ENCODE results near the gene IKBKE. TPM values are rescaled to one million over a fixed set of nuclear protein-coding genes. Genes with fewer than 3 reads are reported as not detected.

IKBKE gene
- 36.0 and 45.4 TPM in 2 replicates for total RNA-seq (2014; rRNA removed; shearing (Covaris generic); ENCODE audit: low replicate concordance)

DNA sequence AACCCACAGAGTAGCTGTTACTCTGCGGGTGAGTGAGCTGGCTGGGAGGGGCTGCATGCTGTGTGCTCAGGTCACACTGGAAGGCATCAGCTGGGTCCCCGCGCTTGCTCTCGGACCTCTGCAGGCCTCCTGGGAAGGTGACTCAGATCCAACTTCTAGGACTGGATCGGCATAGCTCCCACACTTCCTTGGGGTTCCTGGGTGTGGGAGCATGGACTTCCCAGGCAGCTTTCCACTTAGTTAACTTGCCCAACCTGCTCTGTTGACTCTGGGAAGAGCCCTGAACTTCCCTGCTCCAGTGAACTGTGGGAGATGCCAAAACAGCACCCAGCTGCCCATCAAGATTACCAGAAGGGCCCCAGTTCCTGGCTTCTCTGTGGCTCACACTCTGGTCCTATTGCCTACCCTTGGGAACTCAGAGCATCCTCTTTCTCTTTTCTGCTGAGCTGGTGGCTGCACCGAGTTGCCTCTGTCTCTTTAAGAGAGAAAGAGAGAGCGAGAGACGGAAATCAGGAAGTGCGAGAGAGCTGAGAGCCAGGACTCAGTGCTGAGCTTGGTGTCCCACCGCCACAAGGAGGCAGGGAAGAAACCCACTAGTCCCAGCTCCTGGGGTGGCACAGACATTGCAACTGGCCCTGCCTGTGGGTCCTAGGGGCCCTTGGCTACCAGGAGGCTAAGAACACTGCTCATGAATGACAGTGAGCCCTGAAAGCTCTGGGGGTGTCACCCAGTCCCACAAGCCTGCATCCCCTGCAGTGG is at the start of gene IKBKE:
IKBKE (plus strand) TSS at position 544 of the 759 bp plus-strand sequence. CDS start 2,752 bp downstream, outside the sequence.
- peak within 1 kb of the TSS; percentile 98 for H3K27ac ChIP-seq (ENCODE audit: low read length)
- peak within 1 kb of the TSS; percentile 2; the same call in 1 of the 2 replicates for H2AFZ ChIP-seq (ENCODE audit: low read length)
- peak within 1 kb of the TSS; percentile 81 for H3K4me2 ChIP-seq (ENCODE audit: low read depth, low read length, poor library complexity, severe bottlenecking)
- no peaks in the 10 kb centered on the region for H3K9me3 ChIP-seq (ENCODE audit: low read length)
- DNase-seq = peak; percentile 92
- peaks cover 34% of the 10 kb centered on the region for H3K79me2 ChIP-seq (ENCODE audit: low read length)
- H3K4me3 ChIP-seq (ENCODE audit: low read length) = peak within 1 kb of the TSS; percentile 94
- H3K9ac ChIP-seq (ENCODE audit: low read length) = peak within 1 kb of the TSS; percentile 98
- H3K27me3 ChIP-seq (ENCODE audit: low read length) = no peaks in the 10 kb centered on the region
- H3K36me3 ChIP-seq (ENCODE audit: insufficient read depth, low read length) = peaks cover 9% of the 10 kb centered on the region
- H4K20me1 ChIP-seq (ENCODE audit: insufficient read depth, low read depth, low read length) = no peaks in the 10 kb centered on the region
- peaks cover 76% of the 10 kb centered on the region for H3K4me1 ChIP-seq (ENCODE audit: low read length)
- no peaks in the 10 kb centered on the region for H3K9me2 ChIP-seq (replicated peaks; ENCODE audit: insufficient read depth, low read length)

DNA sequence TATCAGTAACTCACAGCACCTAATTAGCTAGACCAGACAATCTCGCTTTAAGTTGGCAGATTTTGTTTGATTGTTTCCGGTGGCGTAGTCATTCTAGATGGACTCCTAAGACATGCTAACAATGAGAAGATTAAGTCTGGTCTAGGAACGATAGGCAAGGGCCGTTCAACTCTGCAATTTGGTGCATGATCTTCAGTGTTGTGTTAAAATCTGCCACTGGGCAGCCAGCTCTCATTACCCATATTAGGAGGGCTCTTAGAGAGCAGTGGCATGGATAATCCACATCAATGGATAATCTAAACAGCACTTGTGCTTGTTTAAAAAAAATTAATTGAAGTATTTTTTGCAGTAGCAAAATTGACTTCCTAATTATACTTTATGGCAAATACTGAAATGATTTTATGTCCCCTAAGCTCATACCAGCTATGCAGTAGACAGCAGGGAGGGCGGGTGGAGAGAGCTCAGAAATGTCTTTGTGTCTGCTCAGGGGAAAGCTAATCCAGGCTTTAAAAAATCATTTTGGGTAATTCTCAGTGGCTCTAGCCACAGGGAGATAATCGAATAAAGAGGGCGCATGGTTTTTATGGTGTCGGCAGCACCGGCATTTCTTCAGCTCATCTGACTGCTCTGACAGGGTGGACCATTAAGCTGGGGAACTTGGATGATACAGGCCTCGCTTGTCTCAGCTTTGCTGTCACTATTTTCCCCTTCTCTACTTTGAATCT is 48.5 kb upstream of the IKBKE start:
- Histone ChIP-seq H3K4me3 (ENCODE audit: low read length) (no peak overlapping the region), H3K79me2 (ENCODE audit: low read length) (no peaks in the 10 kb centered on the region), H3K36me3 (ENCODE audit: insufficient read depth, low read length) (peaks cover 34% of the 10 kb centered on the region; the same call in 1 of the 2 replicates), H3K27ac (ENCODE audit: low read length) (no peak overlapping the region), H2AFZ (ENCODE audit: low read length) (no peak overlapping the region), H3K9ac (ENCODE audit: low read length) (no peak overlapping the region), H3K9me3 (ENCODE audit: low read length) (no peaks in the 10 kb centered on the region), H3K9me2 (replicated peaks; ENCODE audit: insufficient read depth, low read length) (no peaks in the 10 kb centered on the region), H3K4me2 (ENCODE audit: low read depth, low read length, poor library complexity, severe bottlenecking) (no peak overlapping the region), H3K27me3 (ENCODE audit: low read length) (no peaks in the 10 kb centered on the region), H4K20me1 (ENCODE audit: insufficient read depth, low read depth, low read length) (no peaks in the 10 kb centered on the region), H3K4me1 (ENCODE audit: low read length) (no peaks in the 10 kb centered on the region)
- no peak for DNase-seq

DNA sequence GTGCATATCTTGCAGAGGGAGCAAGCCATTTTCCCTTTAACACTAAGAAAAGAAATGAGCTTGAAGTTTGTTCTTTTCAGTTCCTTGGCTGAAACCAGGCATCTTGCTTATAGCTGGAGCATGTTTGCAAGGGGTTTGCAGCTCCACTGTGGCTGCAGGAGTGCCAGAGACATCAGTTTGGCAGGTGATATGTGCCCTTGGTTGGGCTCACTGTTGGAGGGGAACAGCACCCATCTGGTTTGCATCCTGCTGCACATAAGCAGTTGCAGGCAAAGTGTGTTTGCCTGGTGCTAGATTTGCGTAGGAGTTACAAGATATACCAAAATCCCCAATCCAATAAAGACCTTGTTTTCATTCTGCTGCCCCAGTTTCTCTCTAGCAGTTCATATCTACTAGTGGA is 47.8 kb upstream of the IKBKE start:
- Histone ChIP-seq H2AFZ (ENCODE audit: low read length) (no peak overlapping the region), H3K79me2 (ENCODE audit: low read length) (no peaks in the 10 kb centered on the region), H3K4me3 (ENCODE audit: low read length) (no peak overlapping the region), H3K36me3 (ENCODE audit: insufficient read depth, low read length) (peaks cover 34% of the 10 kb centered on the region; the same call in 1 of the 2 replicates), H3K9me3 (ENCODE audit: low read length) (no peaks in the 10 kb centered on the region), H3K27ac (ENCODE audit: low read length) (no peak overlapping the region), H3K4me2 (ENCODE audit: low read depth, low read length, poor library complexity, severe bottlenecking) (no peak overlapping the region), H4K20me1 (ENCODE audit: insufficient read depth, low read depth, low read length) (no peaks in the 10 kb centered on the region), H3K27me3 (ENCODE audit: low read length) (no peaks in the 10 kb centered on the region), H3K4me1 (ENCODE audit: low read length) (no peaks in the 10 kb centered on the region), H3K9ac (ENCODE audit: low read length) (no peak overlapping the region), H3K9me2 (replicated peaks; ENCODE audit: insufficient read depth, low read length) (no peaks in the 10 kb centered on the region)
- no peak for DNase-seq

DNA sequence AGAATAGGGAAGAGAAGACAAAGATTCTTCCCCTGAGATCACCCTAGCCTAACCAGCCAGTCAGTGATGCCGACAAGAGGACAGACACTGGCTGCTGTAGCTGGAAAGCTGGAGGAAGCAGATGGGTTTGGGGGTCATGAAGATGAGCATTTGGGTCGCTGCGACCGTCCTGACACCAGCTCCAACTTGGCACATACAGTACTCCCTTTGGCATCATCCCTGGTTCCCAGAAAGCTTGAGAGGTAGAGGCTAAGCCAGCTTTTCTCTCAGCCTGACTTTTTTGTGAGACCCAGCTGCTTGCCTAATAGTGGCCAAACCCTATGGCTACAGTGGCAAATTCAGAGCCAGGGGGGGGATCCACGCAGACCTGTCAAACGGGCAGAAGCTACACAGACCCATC is 43.0 kb upstream of the IKBKE start:
- no peaks in the 10 kb centered on the region for H3K9me2 ChIP-seq (replicated peaks; ENCODE audit: insufficient read depth, low read length)
- H3K4me3 ChIP-seq (ENCODE audit: low read length) = no peak overlapping the region
- H3K79me2 ChIP-seq (ENCODE audit: low read length) = no peaks in the 10 kb centered on the region
- no peak for DNase-seq
- H3K27me3 ChIP-seq (ENCODE audit: low read length) = no peaks in the 10 kb centered on the region
- no peak overlapping the region for H3K4me2 ChIP-seq (ENCODE audit: low read depth, low read length, poor library complexity, severe bottlenecking)
- no peak overlapping the region for H2AFZ ChIP-seq (ENCODE audit: low read length)
- no peak overlapping the region for H3K27ac ChIP-seq (ENCODE audit: low read length)
- no peak overlapping the region for H3K9ac ChIP-seq (ENCODE audit: low read length)
- H3K4me1 ChIP-seq (ENCODE audit: low read length) = peaks cover 23% of the 10 kb centered on the region
- peaks cover 34% of the 10 kb centered on the region for H3K36me3 ChIP-seq (ENCODE audit: insufficient read depth, low read length)
- no peaks in the 10 kb centered on the region for H3K9me3 ChIP-seq (ENCODE audit: low read length)
- H4K20me1 ChIP-seq (ENCODE audit: insufficient read depth, low read depth, low read length) = no peaks in the 10 kb centered on the region

DNA sequence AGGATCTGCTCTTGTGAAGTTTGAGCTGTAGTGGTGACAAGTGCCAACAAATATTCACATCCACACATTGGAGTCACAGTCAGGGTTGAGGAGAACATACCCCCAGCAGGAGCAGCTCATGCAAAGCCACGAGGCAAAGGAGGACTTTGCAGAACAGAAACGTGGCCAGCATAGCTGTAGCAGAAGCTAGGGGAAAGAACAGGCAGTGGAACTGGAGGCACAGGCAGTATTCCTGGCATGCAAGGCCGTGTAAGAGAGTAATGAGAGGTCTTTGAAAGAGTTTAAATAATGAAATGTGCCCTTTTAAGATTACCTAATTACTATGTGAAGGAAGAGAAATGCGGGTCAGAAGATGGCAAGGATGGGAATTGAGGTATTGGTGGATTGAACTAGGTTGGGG is 40.9 kb upstream of the IKBKE start:
- H3K4me2 ChIP-seq (ENCODE audit: low read depth, low read length, poor library complexity, severe bottlenecking) = no peak overlapping the region
- H3K9me2 ChIP-seq (replicated peaks; ENCODE audit: insufficient read depth, low read length) = no peaks in the 10 kb centered on the region
- H2AFZ ChIP-seq (ENCODE audit: low read length) = no peak overlapping the region
- no peaks in the 10 kb centered on the region for H4K20me1 ChIP-seq (ENCODE audit: insufficient read depth, low read depth, low read length)
- peaks cover 37% of the 10 kb centered on the region for H3K36me3 ChIP-seq (ENCODE audit: insufficient read depth, low read length)
- no peak for DNase-seq
- H3K4me3 ChIP-seq (ENCODE audit: low read length) = no peak overlapping the region
- H3K79me2 ChIP-seq (ENCODE audit: low read length) = no peaks in the 10 kb centered on the region
- H3K27me3 ChIP-seq (ENCODE audit: low read length) = no peaks in the 10 kb centered on the region
- peak overlapping the region; percentile 30; the same call in 1 of the 2 replicates for H3K27ac ChIP-seq (ENCODE audit: low read length)
- no peak overlapping the region for H3K9ac ChIP-seq (ENCODE audit: low read length)
- peaks cover 23% of the 10 kb centered on the region for H3K4me1 ChIP-seq (ENCODE audit: low read length)
- no peaks in the 10 kb centered on the region for H3K9me3 ChIP-seq (ENCODE audit: low read length)

DNA sequence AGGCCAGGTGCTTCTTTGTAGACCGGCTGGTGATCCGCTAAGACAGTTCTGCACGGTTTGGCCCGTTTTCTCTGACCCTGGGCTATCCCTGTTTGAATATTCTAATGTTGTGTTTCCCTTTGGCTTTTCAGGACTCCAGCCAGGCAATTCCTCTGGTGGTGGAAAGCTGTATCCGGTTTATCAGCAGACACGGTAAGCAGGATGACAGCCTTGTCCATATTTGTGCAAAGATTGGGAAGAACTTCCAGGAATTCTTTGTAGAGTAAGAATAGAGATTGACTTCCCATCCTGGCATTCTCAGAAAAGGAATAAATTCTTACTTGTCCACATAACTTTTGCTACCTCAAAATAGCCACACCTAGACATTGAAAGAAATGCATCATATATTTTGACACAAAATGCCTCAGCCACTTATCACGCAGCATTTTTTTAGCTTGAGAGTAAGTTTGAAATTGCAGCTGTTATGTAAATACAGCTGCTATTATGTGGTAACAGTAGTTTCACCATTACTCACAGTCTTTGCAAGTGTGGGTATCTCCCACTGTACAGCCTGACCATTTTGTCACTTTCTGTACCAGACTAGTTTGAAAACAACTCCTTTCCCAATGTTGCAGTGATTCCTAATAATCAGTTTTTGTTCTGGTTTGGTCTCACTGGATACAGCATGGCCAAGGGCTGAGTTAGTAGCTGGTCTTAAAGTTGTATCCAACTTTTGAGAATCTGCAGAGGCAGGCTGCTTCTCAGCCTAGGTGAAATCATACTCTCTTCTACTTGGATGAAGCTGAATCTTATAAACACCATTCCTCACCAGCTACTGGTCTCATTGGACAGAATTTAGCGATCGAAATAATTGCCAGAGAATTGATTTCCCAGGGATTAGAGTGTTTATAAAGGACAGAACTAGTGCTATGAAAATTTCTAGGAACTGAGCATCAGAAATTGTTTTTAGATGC is 40.0 kb upstream of the IKBKE start:
- Histone ChIP-seq H3K27me3 (ENCODE audit: low read length) (no peaks in the 10 kb centered on the region), H3K4me3 (ENCODE audit: low read length) (no peak overlapping the region), H2AFZ (ENCODE audit: low read length) (no peak overlapping the region), H3K9me2 (replicated peaks; ENCODE audit: insufficient read depth, low read length) (no peaks in the 10 kb centered on the region), H3K79me2 (ENCODE audit: low read length) (no peaks in the 10 kb centered on the region), H4K20me1 (ENCODE audit: insufficient read depth, low read depth, low read length) (no peaks in the 10 kb centered on the region), H3K4me2 (ENCODE audit: low read depth, low read length, poor library complexity, severe bottlenecking) (no peak overlapping the region), H3K27ac (ENCODE audit: low read length) (peak overlapping the region; percentile 20; the same call in 1 of the 2 replicates), H3K4me1 (ENCODE audit: low read length) (peaks cover 23% of the 10 kb centered on the region), H3K9ac (ENCODE audit: low read length) (no peak overlapping the region), H3K9me3 (ENCODE audit: low read length) (no peaks in the 10 kb centered on the region), H3K36me3 (ENCODE audit: insufficient read depth, low read length) (peaks cover 39% of the 10 kb centered on the region)
- no peak for DNase-seq

DNA sequence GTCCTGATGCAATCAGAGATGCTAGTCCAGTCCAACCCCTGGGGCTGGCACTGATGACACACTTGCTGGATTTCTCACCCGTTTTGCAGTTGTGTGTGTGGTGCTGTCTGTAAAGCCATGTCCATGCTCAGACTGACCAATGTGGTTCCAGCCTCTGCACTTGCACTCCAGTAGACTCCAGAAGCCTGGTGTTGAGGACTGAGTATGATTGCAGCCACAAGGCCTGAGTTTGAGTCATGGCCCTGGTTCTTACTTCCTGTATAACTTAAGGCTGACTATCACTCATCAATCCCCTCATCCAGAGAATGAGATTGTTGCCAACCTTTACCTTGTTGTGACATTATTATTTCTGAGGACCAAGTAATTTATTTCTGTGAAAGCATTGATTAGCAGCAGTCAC is 34.8 kb upstream of the IKBKE start:
- no peaks in the 10 kb centered on the region for H3K79me2 ChIP-seq (ENCODE audit: low read length)
- no peaks in the 10 kb centered on the region for H3K27me3 ChIP-seq (ENCODE audit: low read length)
- no peaks in the 10 kb centered on the region for H3K9me2 ChIP-seq (replicated peaks; ENCODE audit: insufficient read depth, low read length)
- H3K9me3 ChIP-seq (ENCODE audit: low read length) = no peaks in the 10 kb centered on the region
- no peak overlapping the region for H3K4me2 ChIP-seq (ENCODE audit: low read depth, low read length, poor library complexity, severe bottlenecking)
- no peak overlapping the region for H3K9ac ChIP-seq (ENCODE audit: low read length)
- no peak overlapping the region for H2AFZ ChIP-seq (ENCODE audit: low read length)
- no peak overlapping the region for H3K4me3 ChIP-seq (ENCODE audit: low read length)
- peaks cover 2% of the 10 kb centered on the region for H3K4me1 ChIP-seq (ENCODE audit: low read length)
- H4K20me1 ChIP-seq (ENCODE audit: insufficient read depth, low read depth, low read length) = no peaks in the 10 kb centered on the region
- H3K36me3 ChIP-seq (ENCODE audit: insufficient read depth, low read length) = peaks cover 45% of the 10 kb centered on the region
- DNase-seq = no peak
- H3K27ac ChIP-seq (ENCODE audit: low read length) = no peak overlapping the region

Data from Karpas-422 (cell line).